IMR-90 (cell line): ENCODE measurements around the gene ABTB2. TPM values are rescaled to one million over a fixed set of nuclear protein-coding genes. Genes with fewer than 3 reads are reported as not detected.

Source experiments
- ATAC-seq: fragments of 200-7000 bp; cut with Tn5 transposase; 2 replicates; pipeline ENCODE4 v1.9.1; 2020; ENCODE audit warnings: low read depth, mild to moderate bottlenecking, moderate library complexity
- BruUV-seq: library from RNA; stranded (reverse); fragments of 400-500 nt; replicated peaks from 2 replicates; lab custom pipeline; 2021; lab: Mats Ljungman, UMichigan
- CTCF ChIA-PET: fragments of 300-600 bp; formaldehyde crosslinking; extraction: SDS; loops from one replicate; lab custom pipeline; 2021; ENCODE audit warnings: antibody characterized with exemption; lab: Yijun Ruan, JAX
- POLR2A ChIA-PET: fragments of 300-600 bp; sonication (Branson Sonifier 250); formaldehyde crosslinking; loops from one replicate; lab custom pipeline; 2022; ENCODE audit warnings: antibody characterized with exemption; ENCODE audit not compliant: unreplicated experiment; lab: Charles Lee
- DNase-seq: peaks from one replicate; pipeline ENCODE4 v3.0.0; 2013
- H2AFZ ChIP-seq: replicated peaks from 2 replicates; pipeline ENCODE3; 2013; ENCODE audit warnings: low read length, mild to moderate bottlenecking; ENCODE audit not compliant: poor library complexity
- H2AK5ac ChIP-seq: 2 replicates; pipeline ENCODE4 v1.6.1; 2013; ENCODE audit warnings: low read depth, low read length, inconsistent platforms
- H2AK9ac ChIP-seq: replicated peaks from 2 replicates; pipeline ENCODE3; 2013; ENCODE audit warnings: mild to moderate bottlenecking, low read depth, low read length, moderate library complexity; ENCODE audit not compliant: poor library complexity
- H2BK120ac ChIP-seq: 2 replicates; pipeline ENCODE4 v1.6.1; 2013; ENCODE audit warnings: low read depth, low read length, inconsistent platforms
- H2BK15ac ChIP-seq: 3 replicates; pipeline ENCODE4 v1.6.1; 2013; ENCODE audit warnings: low read depth, low read length, inconsistent platforms
- H2BK20ac ChIP-seq: 2 replicates; pipeline ENCODE4 v1.6.1; 2013; ENCODE audit warnings: low read depth, mild to moderate bottlenecking, inconsistent platforms, low read length, moderate library complexity
- H2BK5ac ChIP-seq: 2 replicates; pipeline ENCODE4 v1.6.1; 2013; ENCODE audit warnings: mild to moderate bottlenecking, low read depth, low read length, inconsistent platforms; ENCODE audit not compliant: poor library complexity, severe bottlenecking
- H3K14ac ChIP-seq: replicated peaks from 2 replicates; pipeline ENCODE4 v1.6.1; 2013; ENCODE audit warnings: low read depth, low read length, inconsistent platforms
- H3K18ac ChIP-seq: 2 replicates; pipeline ENCODE4 v1.6.1; 2013; ENCODE audit warnings: low read depth, low read length, control low read depth
- H3K23ac ChIP-seq: 2 replicates; pipeline ENCODE4 v1.6.1; 2013; ENCODE audit warnings: low read depth, low read length, inconsistent platforms
- H3K27ac ChIP-seq: 2 replicates; pipeline ENCODE4 v1.5.1; 2013; ENCODE audit warnings: mild to moderate bottlenecking, control low read depth, low read length; ENCODE audit not compliant: insufficient read depth
- H3K27me3 ChIP-seq: 2 replicates; pipeline ENCODE4 v1.6.1; 2013; ENCODE audit warnings: low read length; ENCODE audit not compliant: control insufficient read depth, insufficient read depth
- H3K36me3 ChIP-seq: 2 replicates; pipeline ENCODE4 v1.6.1; 2013; ENCODE audit warnings: low read length, mixed read lengths; ENCODE audit not compliant: control insufficient read depth, insufficient read depth
- H3K4ac ChIP-seq: 2 replicates; pipeline ENCODE4 v1.6.1; 2013; ENCODE audit warnings: low read depth, low read length, inconsistent platforms
- H3K4me1 ChIP-seq: 2 replicates; pipeline ENCODE4 v1.6.1; 2013; ENCODE audit warnings: low read length, mixed read lengths; ENCODE audit not compliant: control insufficient read depth, insufficient read depth
- H3K4me2 ChIP-seq: 2 replicates; pipeline ENCODE4 v1.6.1; 2013; ENCODE audit warnings: low read depth, mild to moderate bottlenecking, control low read depth, low read length, moderate library complexity
- H3K4me3 ChIP-seq: 2 replicates; pipeline ENCODE4 v1.5.1; 2013; ENCODE audit warnings: low read depth, mild to moderate bottlenecking, control low read depth, low read length, moderate library complexity; ENCODE audit not compliant: insufficient read depth
- H3K56ac ChIP-seq: 2 replicates; pipeline ENCODE4 v1.6.1; 2013; ENCODE audit warnings: low read length, inconsistent platforms; ENCODE audit not compliant: insufficient read depth; ENCODE audit errors: extremely low read depth
- H3K79me1 ChIP-seq, 2 experiments: 2 replicates each; pipeline ENCODE4 v1.6.1; 2013; ENCODE audit warnings: low read length in 2 of 2, inconsistent platforms in 1 of 2, low read depth in 1 of 2
- H3K9ac ChIP-seq: 2 replicates; pipeline ENCODE4 v1.6.1; 2013; ENCODE audit warnings: low read depth, low read length, control low read depth
- H3K9me1 ChIP-seq: 2 replicates; pipeline ENCODE4 v1.6.1; 2013; ENCODE audit warnings: low read length, inconsistent platforms; ENCODE audit not compliant: insufficient read depth
- H3K9me3 ChIP-seq: 2 replicates; pipeline ENCODE4 v1.6.1; 2013; ENCODE audit warnings: low read length; ENCODE audit not compliant: control insufficient read depth, insufficient read depth
- H4K20me1 ChIP-seq: 2 replicates; pipeline ENCODE4 v1.6.1; 2013; ENCODE audit warnings: low read length, inconsistent platforms; ENCODE audit not compliant: insufficient read depth
- H4K5ac ChIP-seq: 2 replicates; pipeline ENCODE4 v1.6.1; 2013; ENCODE audit warnings: mild to moderate bottlenecking, low read depth, low read length, control low read depth
- H4K8ac ChIP-seq, 2 experiments: 2 replicates each; pipeline ENCODE4 v1.6.1; 2013; ENCODE audit warnings: low read depth in 2 of 2, low read length in 2 of 2, control low read depth in 1 of 2, inconsistent platforms in 1 of 2
- H4K91ac ChIP-seq: 2 replicates; pipeline ENCODE4 v1.6.1; 2013; ENCODE audit warnings: low read depth, low read length, inconsistent platforms; ENCODE audit not compliant: insufficient read depth
- BHLHE40 ChIP-seq: fragments of 150-350 bp; IDR thresholded peaks from 2 replicates; pipeline ENCODE4 v1.6.1; 2016; ENCODE audit warnings: mild to moderate bottlenecking, low read depth, low read length
- CHD1 ChIP-seq: IDR thresholded peaks from 2 replicates; pipeline ENCODE4 v1.6.1; 2012; ENCODE audit warnings: low read depth, low read length, improper control_type of control experiment
- CTCF ChIP-seq: conservative IDR thresholded peaks from 2 replicates; pipeline ENCODE4 v1.5.1; 2012; ENCODE audit warnings: mild to moderate bottlenecking, low read depth, low read length, improper control_type of control experiment
- ELK1 ChIP-seq: fragments of 150-350 bp; IDR thresholded peaks from 2 replicates; pipeline ENCODE4 v1.6.1; 2016; ENCODE audit warnings: low read depth, mild to moderate bottlenecking, low read length, moderate library complexity, borderline replicate concordance
- FOS ChIP-seq: fragments of 150-350 bp; IDR thresholded peaks from 2 replicates; pipeline ENCODE4 v1.6.1; 2016; ENCODE audit warnings: low read depth, low read length
- NFE2L2 ChIP-seq: fragments of 150-350 bp; IDR thresholded peaks from 2 replicates; pipeline ENCODE4 v1.6.1; 2016; ENCODE audit warnings: low read depth, mild to moderate bottlenecking, low read length
- RAD21 ChIP-seq: IDR thresholded peaks from 2 replicates; pipeline ENCODE4 v1.6.1; 2012; ENCODE audit warnings: low read length, improper control_type of control experiment
- RCOR1 ChIP-seq: IDR thresholded peaks from 2 replicates; pipeline ENCODE4 v1.6.1; 2012; ENCODE audit warnings: mild to moderate bottlenecking, low read length, improper control_type of control experiment; ENCODE audit not compliant: insufficient replicate concordance
- RFX5 ChIP-seq: IDR thresholded peaks from 2 replicates; pipeline ENCODE4 v1.8.0; 2012; ENCODE audit warnings: low read depth, mild to moderate bottlenecking, low read length, moderate library complexity
- WGBS, 2 experiments: methylation state at CpG; one replicate each; pipeline versions ENCODE4 v1.1.5 to v1.1.7; 2013; ENCODE audit warnings: missing lambda C conversion rate in 2 of 2; ENCODE audit not compliant: insufficient read length in 1 of 2; ENCODE audit errors: extremely low coverage in 2 of 2; 5-methylcytosine and 5-hydroxymethylcytosine counted together
- dilution Hi-C: fragments of 300-500 bp; cut with HindIII; formaldehyde crosslinking; loops from one replicate; pipeline ENCODE4 v1.14.3; 2018; ENCODE audit warnings: low sequenced_read_pairs; ENCODE audit not compliant: unreplicated experiment
- in situ Hi-C: fragments of 300-500 bp; cut with MboI; formaldehyde crosslinking; loops from 3 replicates; pipeline ENCODE4 v1.14.3; 2019; ENCODE audit warnings: low sequenced_read_pairs, inconsistent platforms, mixed read lengths
- intact Hi-C: fragments of 100-400 bp; cut with micrococcal nuclease; formaldehyde crosslinking; loops from 2 replicates; pipeline ENCODE4 v1.10.0; 2022
- polyA plus RNA-seq, 3 experiments: library from polyadenylated mRNA; depleted of rRNA; stranded (reverse); fragments of >200 nt; gene quantifications; 2 replicates each; pipeline ENCODE4 v1.2.3, GENCODE V29; 2012; ENCODE audit warnings: low replicate concordance in 1 of 3
- total RNA-seq: library from RNA; depleted of rRNA; stranded (reverse); fragments of >200 nt; gene quantifications from 2 replicates; pipeline ENCODE4 v1.2.3, GENCODE V29; 2012

ABTB2 gene
- total and polyA plus RNA-seq, 2 of the 4 experiments (the other 2 are of a cell fraction): 0.18 to 2.0 TPM

DNA sequence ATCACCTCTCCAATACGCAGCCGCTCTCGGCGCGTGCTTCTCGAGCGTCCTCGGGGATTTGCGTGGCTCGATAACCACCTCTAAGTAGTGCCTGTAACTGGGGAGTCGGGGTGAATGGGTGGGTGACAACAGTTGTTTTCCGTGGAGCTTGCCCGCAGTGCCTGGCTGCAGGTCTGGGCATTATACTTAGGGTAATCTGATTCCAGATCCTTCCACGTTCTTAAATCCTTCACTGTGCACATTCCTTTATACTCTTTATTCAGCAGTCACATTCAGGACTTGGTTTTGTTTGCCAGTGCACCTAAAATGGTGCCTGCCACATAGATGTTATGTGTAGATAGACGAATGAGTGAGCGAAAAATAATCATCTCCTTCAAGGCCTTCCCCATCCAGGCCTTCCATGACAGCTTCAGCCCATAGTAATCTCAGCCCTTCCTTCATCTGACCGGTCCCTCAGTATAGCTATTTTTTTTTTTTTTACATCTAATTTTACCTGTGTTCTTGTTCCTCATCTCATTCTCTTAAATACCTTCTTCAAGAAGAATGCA, 251.8 kb downstream of the ABTB2 start (continued):
- no peak for TF ChIP-seq RFX5

DNA sequence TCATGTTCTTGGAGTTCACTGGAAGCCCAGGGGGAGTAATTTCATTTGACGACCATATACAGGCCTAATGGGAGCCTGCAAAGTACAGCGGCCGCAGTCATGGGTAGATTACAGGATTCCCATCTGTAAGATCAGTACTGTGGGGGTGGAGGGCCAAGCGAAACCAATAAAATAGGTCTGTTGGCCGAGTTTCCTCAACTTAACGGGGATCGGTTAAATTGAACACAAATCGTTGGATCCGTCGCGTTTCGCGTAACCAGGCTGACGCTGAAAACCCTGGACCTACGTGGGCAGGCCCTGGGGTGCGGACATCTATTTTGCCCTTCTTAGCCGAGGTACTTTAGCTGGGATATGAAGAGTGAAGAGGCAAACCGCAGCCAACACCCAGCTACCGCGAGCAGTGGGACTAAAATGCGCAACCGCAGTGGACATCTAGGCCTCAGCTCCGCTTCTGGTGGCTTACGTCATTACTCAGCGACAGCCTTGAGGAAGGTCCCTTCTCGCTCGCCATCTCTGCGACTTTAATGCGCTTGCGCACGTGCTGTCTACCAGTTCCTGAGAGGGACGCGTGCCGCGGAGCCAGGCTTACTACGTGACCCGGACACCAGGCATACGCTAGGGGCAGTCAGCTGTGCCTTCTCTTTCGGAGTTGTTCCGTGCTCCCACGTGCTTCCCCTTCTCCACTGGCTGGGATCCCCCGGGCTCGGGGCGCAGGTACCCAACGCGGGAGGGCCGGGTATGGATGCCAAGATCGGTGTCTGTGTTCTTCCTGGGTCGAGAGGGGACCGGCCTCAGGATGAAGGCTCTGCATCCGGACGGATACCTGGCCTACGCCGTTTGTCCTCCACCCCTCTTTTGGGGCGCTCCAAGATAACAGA, 252.5 kb downstream of the ABTB2 start, which contains the start of gene NAT10:
Gene NAT10 (plus strand): TSS at position 551 of the 878 bp plus-strand sequence. CDS start 2,597 bp downstream, outside the sequence.
- H3K4me3 ChIP-seq: peak within 1 kb of the TSS; percentile 62
- no peak within 1 kb of the TSS for H2BK20ac ChIP-seq
- H3K9me1 ChIP-seq: no peaks in the 10 kb centered on the region
- no peaks in the 10 kb centered on the region for H3K27me3 ChIP-seq
- peak within 1 kb of the TSS; percentile 81 to 100 for H4K8ac ChIP-seq
- H3K79me1 ChIP-seq: peaks cover 8 to 38% of the 10 kb centered on the region in 2 experiments
- WGBS, 2 experiments: 0% methylated on average over 24 of the region's 55 CpGs; no CpG with 5 or more reads in 1 of the 2 experiments
- no peaks in the 10 kb centered on the region for H3K9me3 ChIP-seq
- peak within 1 kb of the TSS; percentile 95 for H3K23ac ChIP-seq
- CTCF ChIA-PET: interaction anchor here (0.7 kb wide), 1 partner anchor 7 kb away, joined by 3 read pairs; no protein-coding TSS in a partner anchor
- peak within 1 kb of the TSS; percentile 99 for H3K14ac ChIP-seq
- no peaks in the 10 kb centered on the region; the same call in 1 of the 2 replicates for H4K20me1 ChIP-seq
- H2AK9ac ChIP-seq: peak within 1 kb of the TSS; percentile 97
- H3K4me1 ChIP-seq: peaks cover 2% of the 10 kb centered on the region; the same call in 1 of the 2 replicates
- H2BK5ac ChIP-seq: peak within 1 kb of the TSS; percentile 91
- POLR2A ChIA-PET: interaction anchor here (0.9 kb wide), 1 partner anchor 10 kb away, joined by 4 read pairs; no protein-coding TSS in a partner anchor
- no peak within 1 kb of the TSS for H2BK15ac ChIP-seq
- peak within 1 kb of the TSS; percentile 78 for H3K27ac ChIP-seq
- peaks cover 10% of the 10 kb centered on the region for H3K36me3 ChIP-seq
- dilution Hi-C loops: no loop called here
- ATAC-seq: peak; percentile 89
- H2AFZ ChIP-seq: peak within 1 kb of the TSS; percentile 96
- peak within 1 kb of the TSS; percentile 90 for H4K91ac ChIP-seq
- intact Hi-C loops: loop anchor here (1.0 to 2.0 kb wide), 2 partner anchors 54 to 109 kb away; partner anchors contain the start of gene CAPRIN1
- H3K18ac ChIP-seq: peak within 1 kb of the TSS; percentile 44
- peak within 1 kb of the TSS; percentile 79 for H3K4me2 ChIP-seq
- H2AK5ac ChIP-seq: peak within 1 kb of the TSS; percentile 88
- H3K56ac ChIP-seq: peak within 1 kb of the TSS; percentile 86
- peak within 1 kb of the TSS; percentile 88 for H3K9ac ChIP-seq
- H3K4ac ChIP-seq: peak within 1 kb of the TSS; percentile 99
- no TSS peak for BruUV-seq
- in situ Hi-C loops: no loop called here
- H4K5ac ChIP-seq: peak within 1 kb of the TSS; percentile 87
- peak; percentile 99 for DNase-seq
- peak within 1 kb of the TSS; percentile 67 for H2BK120ac ChIP-seq
- TF ChIP-seq CHD1: no peak
- TF ChIP-seq ELK1: no peak
- TF ChIP-seq FOS: peak; percentile 28; the same call in 1 of the 2 replicates
- no peak for TF ChIP-seq RAD21
- no peak; the same call in 1 of the 2 replicates for TF ChIP-seq CTCF
- peak; percentile 99 for TF ChIP-seq BHLHE40
- TF ChIP-seq RCOR1: no peak
- peak; percentile 15; the same call in 1 of the 2 replicates for TF ChIP-seq NFE2L2
